ENCODE measurements around the gene DDX1. TPM values are rescaled to one million over a fixed set of nuclear protein-coding genes. Genes with fewer than 3 reads are reported as not detected.
"Not testable (repeated sequence)": the region's sequence is repeated elsewhere in the genome, so short reads cannot be mapped to it uniquely, and the experiment has no call there.

Gene DDX1
- 10 to 100 TPM; 77.7 to 77.9 TPM for total RNA-seq
- polyA plus RNA-seq = 10 to 100 TPM; 73.6 to 82.6 TPM
- long read RNA-seq, donor 1, transcript DDX1-201 (26 exons, 2,739 nt) = major isoform, 191 of 259 reads
- long read RNA-seq, donor 1, partial matches to known transcripts = 47 of 259 reads
- long read RNA-seq, donor 1, other reads (novel, unspliced or antisense) = 21 of 259 reads
- long read RNA-seq, donor 2, transcript DDX1-201 (26 exons, 2,739 nt) = major isoform, 26 of 49 reads
- long read RNA-seq, donor 2, partial matches to known transcripts = 17 of 49 reads
- long read RNA-seq, donor 2, other reads (novel, unspliced or antisense) = 6 of 49 reads

DNA sequence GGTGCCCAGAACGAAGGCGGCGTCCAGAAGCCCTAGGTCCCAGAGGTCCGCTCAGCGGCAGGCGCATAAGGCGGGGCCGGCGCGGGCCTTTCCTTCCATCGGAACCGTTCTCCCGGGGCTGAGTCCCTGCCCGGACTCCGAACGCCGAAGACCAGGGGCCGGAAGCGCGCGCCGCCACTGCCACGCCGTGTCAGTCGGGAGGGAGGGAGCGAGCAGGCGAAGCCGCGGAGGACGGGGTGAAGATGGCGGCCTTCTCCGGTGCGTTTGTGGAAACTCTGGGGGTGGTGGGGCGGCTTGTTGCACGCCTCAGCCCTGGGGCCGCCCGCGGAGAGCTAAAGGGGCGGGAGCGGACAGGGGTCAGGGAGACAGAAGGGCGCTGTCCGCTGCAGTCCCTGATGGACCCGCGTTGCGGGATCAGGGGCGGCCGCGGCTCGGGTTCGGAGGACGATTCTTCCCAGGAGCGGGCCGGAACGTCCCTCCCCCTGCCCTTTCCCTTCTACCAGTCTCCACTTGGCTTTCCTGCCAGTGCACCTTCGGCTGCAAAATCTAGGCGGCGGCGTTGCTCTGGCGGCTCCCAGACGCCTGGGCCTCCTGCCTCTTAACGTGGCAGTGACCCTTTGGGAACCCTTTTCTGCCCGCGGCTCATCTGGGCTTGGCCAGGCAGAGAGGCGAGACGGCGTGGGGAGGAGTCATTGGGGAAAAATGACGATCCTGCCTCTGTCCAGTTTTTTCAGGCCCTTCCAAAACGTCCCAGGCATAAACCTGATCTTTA is at the start of gene DDX1:
DDX1 (plus strand) TSS at position 177 of the 772 bp plus-strand sequence; CDS start at position 243, 66 bp downstream.
- H3K27ac ChIP-seq (ENCODE audit: low read depth in 1 of 2, low read length in 2 of 2) = peak within 1 kb of the TSS; percentile 45 to 93

DNA sequence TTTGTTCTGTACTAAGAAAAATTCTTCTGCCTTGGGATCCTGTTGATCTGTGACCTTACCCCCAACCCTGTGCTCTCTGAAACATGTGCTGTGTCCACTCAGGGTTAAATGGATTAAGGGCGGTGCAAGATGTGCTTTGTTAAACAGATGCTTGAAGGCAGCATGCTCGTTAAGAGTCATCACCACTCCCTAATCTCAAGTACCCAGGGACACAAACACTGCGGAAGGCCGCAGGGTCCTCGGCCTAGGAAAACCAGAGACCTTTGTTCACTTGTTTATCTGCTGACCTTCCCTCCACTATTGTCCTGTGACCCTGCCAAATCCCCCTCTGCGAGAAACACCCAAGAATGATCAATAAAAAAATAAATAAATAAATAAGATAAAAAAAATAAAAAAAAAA is 49.4 kb upstream of the DDX1 start:
- H3K36me3 ChIP-seq (ENCODE audit: control insufficient read depth in 1 of 2, insufficient read depth in 2 of 2, low read length in 1 of 2); H3K27ac ChIP-seq (ENCODE audit: low read depth in 1 of 2, low read length in 2 of 2); ATAC-seq (ENCODE audit: low FRiP score); DNase-seq; H3K27me3 ChIP-seq (ENCODE audit: control insufficient read depth in 1 of 2, insufficient read depth in 2 of 2, low read length in 1 of 2); H3K4me1 ChIP-seq (ENCODE audit: control insufficient read depth in 1 of 2, insufficient read depth in 2 of 2, low read length in 2 of 2); intact Hi-C loops (cut with DNase I); H3K4me3 ChIP-seq (ENCODE audit: low read length in 2 of 2); H3K9me3 ChIP-seq (ENCODE audit: control insufficient read depth, low read length): not testable (repeated sequence)
- 86 to 100% methylated on average over 1 to 4 of the region's 6 CpGs for WGBS, 2 donors

More for the DNA sequence above, at the start of gene DDX1:
- Histone ChIP-seq H3K4me3 (ENCODE audit: low read length in 2 of 2) (peak within 1 kb of the TSS; percentile 91 to 97), H3K4me1 (ENCODE audit: control insufficient read depth in 1 of 2, insufficient read depth in 2 of 2, low read length in 2 of 2) (no peaks in the 10 kb centered on the region), H3K27me3 (ENCODE audit: control insufficient read depth in 1 of 2, insufficient read depth in 2 of 2, low read length in 1 of 2) (no peaks in the 10 kb centered on the region), H3K36me3 (ENCODE audit: control insufficient read depth in 1 of 2, insufficient read depth in 2 of 2, low read length in 1 of 2) (peaks cover 3 to 4% of the 10 kb centered on the region in 2 donors), H3K9me3 (ENCODE audit: control insufficient read depth, low read length) (no peaks in the 10 kb centered on the region)
- ATAC-seq (ENCODE audit: low FRiP score) (peak; percentile 99), DNase-seq (peak; percentile 90 to 94)
- 0 to 1% methylated on average over 66 to 68 of the region's 68 CpGs for WGBS, 2 donors
- intact Hi-C loops (cut with DNase I) = no loop called here

DNA sequence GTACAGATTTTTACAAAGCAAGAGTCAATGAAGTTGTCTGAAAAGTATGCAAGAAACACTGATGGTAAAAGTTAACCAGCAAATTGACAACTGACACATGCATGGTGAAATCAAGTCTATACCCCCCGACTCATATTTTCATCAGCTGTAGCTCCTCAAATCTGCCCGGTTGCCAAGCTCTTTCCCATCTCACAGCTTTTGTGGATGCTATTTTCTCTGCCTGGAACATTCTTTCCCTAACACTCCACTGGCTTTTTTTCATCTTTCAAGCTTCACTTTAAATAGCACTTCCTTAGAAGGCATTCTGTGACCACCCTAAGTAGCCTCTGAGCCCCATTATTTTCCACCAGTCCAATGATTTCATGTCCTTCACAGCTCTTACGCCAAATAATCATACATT is 48.6 kb upstream of the DDX1 start:
- no peaks in the 10 kb centered on the region for H3K4me1 ChIP-seq (ENCODE audit: control insufficient read depth in 1 of 2, insufficient read depth in 2 of 2, low read length in 2 of 2)
- H3K9me3 ChIP-seq (ENCODE audit: control insufficient read depth, low read length) = no peaks in the 10 kb centered on the region
- no peaks in the 10 kb centered on the region for H3K36me3 ChIP-seq (ENCODE audit: control insufficient read depth in 1 of 2, insufficient read depth in 2 of 2, low read length in 1 of 2)
- H3K4me3 ChIP-seq (ENCODE audit: low read length in 2 of 2) = no peak overlapping the region
- no peaks in the 10 kb centered on the region for H3K27me3 ChIP-seq (ENCODE audit: control insufficient read depth in 1 of 2, insufficient read depth in 2 of 2, low read length in 1 of 2)
- intact Hi-C loops (cut with DNase I) = no loop called here
- WGBS, 2 donors = 37 to 42% methylated on average over 3 of the region's 3 CpGs
- no peak for DNase-seq
- no peak for ATAC-seq (ENCODE audit: low FRiP score)
- H3K27ac ChIP-seq (ENCODE audit: low read depth in 1 of 2, low read length in 2 of 2) = no peak overlapping the region

DNA sequence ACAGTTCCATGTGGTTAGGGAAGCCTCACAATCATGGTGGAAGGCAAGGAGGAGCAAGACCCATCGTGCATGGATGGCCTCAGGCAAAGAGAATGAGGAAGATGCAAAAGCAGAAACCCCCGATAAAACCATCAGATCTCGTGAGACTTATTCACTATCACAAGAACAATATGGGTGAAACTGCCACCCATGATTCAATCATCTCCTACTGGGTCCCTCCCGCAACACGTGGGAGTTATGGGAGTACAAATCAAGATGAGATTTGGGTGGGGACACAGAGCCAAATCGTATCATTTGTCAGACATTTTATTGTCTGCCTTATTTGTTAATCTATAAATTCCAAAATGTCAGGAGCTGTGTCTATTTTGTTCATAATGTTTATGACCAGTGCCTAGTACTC is 48.1 kb upstream of the DDX1 start:
- ATAC-seq (ENCODE audit: low FRiP score) = no peak
- intact Hi-C loops (cut with DNase I) = no loop called here
- no peak overlapping the region for H3K4me3 ChIP-seq (ENCODE audit: low read length in 2 of 2)
- WGBS, 2 donors = 93% methylated on average over 6 of the region's 6 CpGs
- H3K36me3 ChIP-seq (ENCODE audit: control insufficient read depth in 1 of 2, insufficient read depth in 2 of 2, low read length in 1 of 2) = peaks cover 0 to under 1% of the 10 kb centered on the region in 2 donors
- no peaks in the 10 kb centered on the region for H3K9me3 ChIP-seq (ENCODE audit: control insufficient read depth, low read length)
- no peaks in the 10 kb centered on the region for H3K4me1 ChIP-seq (ENCODE audit: control insufficient read depth in 1 of 2, insufficient read depth in 2 of 2, low read length in 2 of 2)
- no peak overlapping the region for H3K27ac ChIP-seq (ENCODE audit: low read depth in 1 of 2, low read length in 2 of 2)
- H3K27me3 ChIP-seq (ENCODE audit: control insufficient read depth in 1 of 2, insufficient read depth in 2 of 2, low read length in 1 of 2) = no peaks in the 10 kb centered on the region
- DNase-seq = no peak

DNA sequence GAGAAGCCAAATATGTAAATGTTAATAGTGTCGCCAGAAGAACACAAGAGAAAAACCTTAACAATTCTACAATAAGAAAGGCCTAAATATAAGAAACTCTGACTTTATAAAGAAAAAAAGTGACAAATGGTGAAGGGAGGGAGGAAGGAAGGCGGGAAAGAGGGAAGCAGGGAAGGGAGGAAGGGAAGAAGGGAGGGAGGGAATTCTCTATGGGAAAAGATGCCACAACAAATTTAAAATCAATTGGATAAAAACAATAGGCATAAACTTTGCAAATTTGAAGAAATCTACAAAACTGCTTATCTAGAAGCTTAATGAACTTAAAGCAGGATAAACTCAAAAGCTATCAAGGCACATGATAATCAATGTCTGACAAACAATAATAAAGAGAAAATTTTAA is 47.4 kb upstream of the DDX1 start:
- no peaks in the 10 kb centered on the region for H3K27me3 ChIP-seq (ENCODE audit: control insufficient read depth in 1 of 2, insufficient read depth in 2 of 2, low read length in 1 of 2)
- 97% methylated on average over 2 of the region's 2 CpGs for WGBS, 2 donors
- no peak overlapping the region for H3K4me3 ChIP-seq (ENCODE audit: low read length in 2 of 2)
- H3K36me3 ChIP-seq (ENCODE audit: control insufficient read depth in 1 of 2, insufficient read depth in 2 of 2, low read length in 1 of 2) = peaks cover 0 to 3% of the 10 kb centered on the region in 2 donors
- no peak overlapping the region for H3K27ac ChIP-seq (ENCODE audit: low read depth in 1 of 2, low read length in 2 of 2)
- ATAC-seq (ENCODE audit: low FRiP score) (no peak), DNase-seq (no peak)
- intact Hi-C loops (cut with DNase I) = no loop called here
- no peaks in the 10 kb centered on the region for H3K4me1 ChIP-seq (ENCODE audit: control insufficient read depth in 1 of 2, insufficient read depth in 2 of 2, low read length in 2 of 2)
- H3K9me3 ChIP-seq (ENCODE audit: control insufficient read depth, low read length) = no peaks in the 10 kb centered on the region

DNA sequence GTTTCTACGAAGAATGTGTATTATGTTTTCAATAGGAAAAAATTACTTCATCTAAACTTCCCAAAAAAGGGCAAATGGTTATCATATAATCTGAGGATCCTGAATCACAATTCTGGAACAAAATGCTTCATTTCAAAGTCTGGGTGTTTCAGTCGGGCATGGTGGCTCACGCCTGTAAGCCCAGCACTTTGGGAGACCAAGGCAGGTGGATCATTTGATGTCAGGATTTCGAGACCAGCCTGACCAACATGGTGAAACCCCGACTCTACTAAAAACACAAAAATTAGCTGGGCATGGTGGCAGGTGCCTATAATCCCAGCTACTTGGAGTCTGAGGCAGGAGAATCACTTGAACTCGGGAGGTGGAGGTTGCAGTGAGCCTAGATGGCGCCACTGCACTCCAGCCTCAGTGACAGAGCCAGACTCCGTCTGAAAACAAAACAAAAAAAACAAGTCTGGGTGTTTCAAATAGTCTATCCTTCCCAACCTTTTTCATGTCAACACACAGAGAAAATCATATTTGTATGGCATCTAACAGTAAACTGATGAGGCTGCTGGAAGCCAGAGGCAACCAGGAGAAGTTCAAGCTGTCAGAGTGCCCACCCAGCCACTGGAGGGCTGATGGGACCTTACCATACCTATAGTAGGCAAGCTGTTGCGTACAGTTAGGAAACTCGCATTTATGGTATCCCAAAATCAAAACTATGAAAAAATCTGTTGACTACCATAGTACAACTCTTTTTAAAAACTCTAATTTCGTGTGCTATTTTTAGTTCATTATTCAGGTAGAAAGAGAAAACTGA is 45.2 kb upstream of the DDX1 start:
- Histone ChIP-seq H3K27ac (ENCODE audit: low read depth in 1 of 2, low read length in 2 of 2) (no peak overlapping the region), H3K27me3 (ENCODE audit: control insufficient read depth in 1 of 2, insufficient read depth in 2 of 2, low read length in 1 of 2) (no peaks in the 10 kb centered on the region), H3K36me3 (ENCODE audit: control insufficient read depth in 1 of 2, insufficient read depth in 2 of 2, low read length in 1 of 2) (peaks cover 0 to 4% of the 10 kb centered on the region in 2 donors), H3K9me3 (ENCODE audit: control insufficient read depth, low read length) (no peaks in the 10 kb centered on the region), H3K4me1 (ENCODE audit: control insufficient read depth in 1 of 2, insufficient read depth in 2 of 2, low read length in 2 of 2) (no peaks in the 10 kb centered on the region), H3K4me3 (ENCODE audit: low read length in 2 of 2) (no peak overlapping the region)
- WGBS, 2 donors = 77 to 85% methylated on average over 11 of the region's 11 CpGs
- DNase-seq = no peak
- ATAC-seq (ENCODE audit: low FRiP score) = no peak
- intact Hi-C loops (cut with DNase I) = no loop called here

DNA sequence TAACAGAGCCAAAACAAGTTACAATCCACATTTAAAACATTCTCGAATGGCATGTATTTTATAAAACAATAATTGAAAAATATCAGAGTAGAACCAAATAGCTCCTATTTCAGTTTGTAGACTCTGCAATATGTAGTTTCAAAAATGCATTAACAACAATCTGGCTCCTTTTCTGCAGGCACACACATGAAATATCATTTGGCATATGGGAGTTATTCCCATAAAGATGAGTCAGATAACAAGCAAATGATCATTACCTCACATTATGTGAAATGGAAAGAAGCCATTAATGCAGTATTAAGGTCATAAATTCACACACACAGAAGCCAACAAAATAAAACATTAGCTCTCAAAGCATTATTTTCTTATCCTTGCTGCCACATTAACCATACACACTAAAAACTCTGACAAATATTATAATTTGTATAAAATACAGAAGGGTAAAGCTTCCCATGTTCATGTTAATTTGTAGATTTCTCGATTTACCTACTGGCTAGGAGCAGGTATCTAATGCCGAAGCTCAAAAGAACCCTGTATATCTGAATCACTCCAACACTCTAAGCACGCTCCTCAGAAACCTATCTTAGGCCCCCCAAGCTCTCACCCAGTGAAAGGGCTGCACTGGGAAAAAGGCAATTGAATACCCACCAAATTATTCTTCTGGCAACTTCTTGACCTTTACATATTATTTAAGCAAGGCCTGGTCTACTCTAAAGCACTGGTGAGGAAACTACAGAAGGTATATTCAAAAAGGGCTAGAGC is 44.4 kb upstream of the DDX1 start:
- no peaks in the 10 kb centered on the region for H3K9me3 ChIP-seq (ENCODE audit: control insufficient read depth, low read length)
- no peaks in the 10 kb centered on the region for H3K27me3 ChIP-seq (ENCODE audit: control insufficient read depth in 1 of 2, insufficient read depth in 2 of 2, low read length in 1 of 2)
- H3K27ac ChIP-seq (ENCODE audit: low read depth in 1 of 2, low read length in 2 of 2) = no peak overlapping the region
- intact Hi-C loops (cut with DNase I) = no loop called here
- DNase-seq (no peak), ATAC-seq (ENCODE audit: low FRiP score) (no peak)
- WGBS, 2 donors = 94 to 97% methylated on average over 4 of the region's 4 CpGs
- H3K36me3 ChIP-seq (ENCODE audit: control insufficient read depth in 1 of 2, insufficient read depth in 2 of 2, low read length in 1 of 2) = peaks cover 0 to 6% of the 10 kb centered on the region in 2 donors
- no peak overlapping the region for H3K4me3 ChIP-seq (ENCODE audit: low read length in 2 of 2)
- no peaks in the 10 kb centered on the region for H3K4me1 ChIP-seq (ENCODE audit: control insufficient read depth in 1 of 2, insufficient read depth in 2 of 2, low read length in 2 of 2)

DNA sequence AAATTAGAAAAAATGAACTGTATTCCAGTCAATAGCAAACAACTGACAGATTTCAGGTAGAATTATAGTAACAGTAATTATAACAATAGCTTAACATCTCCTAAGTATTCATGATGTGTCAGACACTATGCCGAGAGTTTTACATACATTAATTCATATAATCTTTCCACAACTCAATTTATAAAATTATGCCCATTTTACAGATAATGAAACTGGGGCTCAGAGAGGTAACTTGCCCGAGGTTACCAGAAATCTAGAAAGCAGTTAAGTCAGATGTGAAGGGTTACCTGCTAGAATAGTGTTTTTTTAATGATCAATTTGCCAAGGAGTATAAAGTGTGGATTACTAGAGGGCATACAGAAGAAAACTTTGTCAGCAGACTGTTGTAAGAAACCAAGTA is 42.7 kb upstream of the DDX1 start:
- DNase-seq = no peak
- Histone ChIP-seq H3K9me3 (ENCODE audit: control insufficient read depth, low read length) (no peaks in the 10 kb centered on the region), H3K4me3 (ENCODE audit: low read length in 2 of 2) (no peak overlapping the region), H3K27me3 (ENCODE audit: control insufficient read depth in 1 of 2, insufficient read depth in 2 of 2, low read length in 1 of 2) (no peaks in the 10 kb centered on the region), H3K27ac (ENCODE audit: low read depth in 1 of 2, low read length in 2 of 2) (no peak overlapping the region), H3K4me1 (ENCODE audit: control insufficient read depth in 1 of 2, insufficient read depth in 2 of 2, low read length in 2 of 2) (no peaks in the 10 kb centered on the region), H3K36me3 (ENCODE audit: control insufficient read depth in 1 of 2, insufficient read depth in 2 of 2, low read length in 1 of 2) (peaks cover 0 to 6% of the 10 kb centered on the region in 2 donors)
- WGBS, 2 donors = 93 to 96% methylated on average over 2 of the region's 2 CpGs
- intact Hi-C loops (cut with DNase I) = no loop called here
- ATAC-seq (ENCODE audit: low FRiP score) = no peak

Measured in aorta (tissue), 5 donors.